HepG2 (cell line): ENCODE results near the gene ROS1. TPM values are rescaled to one million over a fixed set of nuclear protein-coding genes. Genes with fewer than 3 reads are reported as not detected.

Experiments used
- ATAC-seq: fragments of 200-7000 bp; cut with Tn5 transposase; 3 replicates; pipeline ENCODE4 v1.9.1; 2020; ENCODE audit warnings: mild to moderate bottlenecking, moderate library complexity
- BruUV-seq: library from RNA; stranded (reverse); fragments of 400-500 nt; replicated peaks from 2 replicates; lab custom pipeline; 2021; lab: Mats Ljungman, UMichigan
- CTCF ChIA-PET: fragments of 300-600 bp; formaldehyde crosslinking; extraction: SDS; loops from one replicate; lab custom pipeline; 2021; ENCODE audit warnings: low total read pairs, inconsistent platforms, low intra/inter-chr PET ratio; lab: Yijun Ruan, JAX
- POLR2A ChIA-PET: fragments of 350-600 bp; sonication (Branson Sonifier 250); formaldehyde crosslinking; loops from one replicate; lab custom pipeline; 2020; ENCODE audit warnings: antibody characterized with exemption, inconsistent platforms; lab: Yijun Ruan, JAX
- DNase-seq: peaks from one replicate; pipeline ENCODE4 v3.0.0-alpha.2; 2015; ENCODE audit warnings: low spot score
- FAIRE-seq: peaks from 3 replicates; lab custom pipeline; 2011; peaks lifted over from hg19 to GRCh38; lab: Jason Lieb, UNC
- H2AFZ ChIP-seq: one replicate; pipeline ENCODE4 v1.6.1; 2011; ENCODE audit warnings: low read length, inconsistent platforms
- H3K27ac ChIP-seq: fragments of 300-600 bp; 3 replicates; pipeline ENCODE4 v1.8.0; 2011; ENCODE audit warnings: mixed run types, mild to moderate bottlenecking, mixed read lengths, low read length, inconsistent platforms; ENCODE audit not compliant: insufficient read depth; ENCODE audit errors: extremely low read length
- H3K27me3 ChIP-seq, 2 experiments: fragments of 200-600 bp in 1 of 2; 2 replicates in 1 of 2; 3 replicates in 1 of 2; pipeline versions ENCODE4 v1.6.0 to v1.8.0; 2011; ENCODE audit warnings: low read length in 2 of 2, mild to moderate bottlenecking in 2 of 2, moderate library complexity in 2 of 2, inconsistent platforms in 1 of 2; ENCODE audit not compliant: insufficient read depth in 2 of 2, control insufficient read depth in 1 of 2
- H3K36me3 ChIP-seq, 2 experiments: fragments of 200-600 bp in 1 of 2; replicated peaks in 1 of 2; 2 replicates in 1 of 2; 3 replicates in 1 of 2; pipeline versions ENCODE4 v1.5.1 to v1.8.0; 2011; ENCODE audit warnings: low read length in 2 of 2, inconsistent platforms in 1 of 2; ENCODE audit not compliant: insufficient read depth in 2 of 2, control insufficient read depth in 1 of 2
- H3K4me1 ChIP-seq: 2 replicates; pipeline ENCODE4 v1.5.1; 2012; ENCODE audit warnings: low read length, inconsistent platforms; ENCODE audit not compliant: insufficient read depth
- H3K4me2 ChIP-seq: 2 replicates; pipeline ENCODE4 v1.6.0; 2011; ENCODE audit warnings: low read depth, low read length, inconsistent platforms
- H3K4me3 ChIP-seq, 3 experiments: fragments of 200-600 bp in 1 of 3; sonication (generic), shearing (Covaris generic) in 1 of 3; replicated peaks in 1 of 3; 2 replicates each; pipeline ENCODE4 v1.5.1; 2011 to 2016; ENCODE audit warnings: low read length in 3 of 3, inconsistent platforms in 2 of 3, low read depth in 2 of 3, mild to moderate bottlenecking in 2 of 3, control low read depth in 1 of 3, mixed read lengths in 1 of 3; ENCODE audit not compliant: insufficient read depth in 1 of 3
- H3K79me2 ChIP-seq: one replicate; pipeline ENCODE4 v1.6.1; 2011; ENCODE audit warnings: low read length, inconsistent platforms; ENCODE audit not compliant: insufficient read depth
- H3K9ac ChIP-seq: 2 replicates; pipeline ENCODE4 v1.6.0; 2011; ENCODE audit warnings: mild to moderate bottlenecking, low read depth, low read length, inconsistent platforms; ENCODE audit not compliant: insufficient read depth
- H3K9me3 ChIP-seq: 2 replicates; pipeline ENCODE4 v1.5.1; 2012; ENCODE audit warnings: mild to moderate bottlenecking, low read length
- H4K20me1 ChIP-seq: 2 replicates; pipeline ENCODE4 v1.6.0; 2011; ENCODE audit warnings: inconsistent platforms, mild to moderate bottlenecking, low read length, moderate library complexity; ENCODE audit not compliant: insufficient read depth
- ASH2L ChIP-seq: fragments of 300-600, 200-600 bp; sonication (generic); IDR thresholded peaks from 2 replicates; pipeline ENCODE4 v1.7.0; 2017; ENCODE audit warnings: low read depth, mild to moderate bottlenecking, moderate library complexity, mixed read lengths, low read length; ENCODE audit not compliant: insufficient read length
- CEBPB ChIP-seq: IDR thresholded peaks from 2 replicates; pipeline ENCODE4 v1.6.1; 2011; ENCODE audit warnings: low read depth, low read length, improper control_type of control experiment, borderline replicate concordance
- GATAD2A ChIP-seq: IDR thresholded peaks from 2 replicates; pipeline ENCODE4 v1.6.1; 2016
- MAFK ChIP-seq, 2 experiments: IDR thresholded peaks in 1 of 2; conservative IDR thresholded peaks in 1 of 2; 2 replicates each; pipeline ENCODE4 v1.6.1; 2011; ENCODE audit warnings: improper control_type of control experiment in 2 of 2, low read length in 2 of 2
- RFX1 ChIP-seq: fragments of 450-650 bp; IDR thresholded peaks from 2 replicates; pipeline ENCODE4 v1.6.1; 2017
- TAF1 ChIP-seq: sonication (generic); formaldehyde crosslinking; IDR thresholded peaks from 2 replicates; pipeline ENCODE4 v1.4.0; 2020; ENCODE audit warnings: missing genetic modification reagents
- TCF7L2 ChIP-seq: IDR thresholded peaks from 2 replicates; pipeline ENCODE4 v1.6.1; 2011; ENCODE audit warnings: mild to moderate bottlenecking, low read depth, low read length, moderate library complexity
- TEAD2 ChIP-seq: sonication (generic); formaldehyde crosslinking; IDR thresholded peaks from 2 replicates; pipeline ENCODE4 v1.9.0; 2021; ENCODE audit warnings: missing genetic modification reagents
- TRIM24 ChIP-seq: sonication (generic); formaldehyde crosslinking; IDR thresholded peaks from 2 replicates; pipeline ENCODE4 v1.8.0; 2022; ENCODE audit warnings: mild to moderate bottlenecking, missing genetic modification reagents
- UBTF ChIP-seq: sonication (generic); formaldehyde crosslinking; IDR thresholded peaks from 2 replicates; pipeline ENCODE4 v1.4.0; 2020; ENCODE audit warnings: mild to moderate bottlenecking, missing genetic modification reagents
- ZBTB3 ChIP-seq: sonication (generic); formaldehyde crosslinking; IDR thresholded peaks from 2 replicates; pipeline ENCODE4 v1.4.0; 2020; ENCODE audit warnings: low read depth, mild to moderate bottlenecking, moderate library complexity, missing genetic modification reagents, borderline replicate concordance
- ZNF234 ChIP-seq: sonication (generic); formaldehyde crosslinking; conservative IDR thresholded peaks from 2 replicates; pipeline ENCODE4 v1.5.1; 2020; ENCODE audit warnings: mild to moderate bottlenecking, missing genetic modification reagents
- ZNF720 ChIP-seq: sonication (generic); formaldehyde crosslinking; IDR thresholded peaks from 2 replicates; pipeline ENCODE4 v1.4.0; 2020; ENCODE audit warnings: missing genetic modification reagents
- ZNF766 ChIP-seq: sonication (generic); formaldehyde crosslinking; IDR thresholded peaks from 2 replicates; pipeline ENCODE4 v1.5.0; 2020; ENCODE audit warnings: missing genetic modification reagents, borderline replicate concordance
- whole genome bisulfite sequencing: methylation state at CpG from one replicate; pipeline ENCODE4 v1.1.6; 2017; ENCODE audit warnings: low lambda C conversion rate; 5-methylcytosine and 5-hydroxymethylcytosine counted together
- in situ Hi-C: cut with HindIII; loops from 2 replicates; pipeline ENCODE4 v1.10.0; 2017; ENCODE audit warnings: low pct_unique_long_range_greater_than_20kb; ENCODE audit not compliant: extremely low pct_ligation_motif_present
- intact Hi-C: fragments of 100-400 bp; cut with micrococcal nuclease; formaldehyde crosslinking; loops from one replicate; pipeline ENCODE4 v1.10.0; 2022; ENCODE audit not compliant: unreplicated experiment
- polyA plus RNA-seq, 8 experiments: library from polyadenylated mRNA; depleted of rRNA in 3 of 8; stranded (reverse) in 7 of 8; unstranded in 1 of 8; fragments of >200 nt; fragmentation: Illumina TruSeq in 4 of 8; extraction: Trizol in 4 of 8; gene quantifications; 2 replicates each; pipeline versions ENCODE4 v1.2.1 to v1.2.3, GENCODE V29; 2011 to 2016; ENCODE audit warnings: low read depth in 4 of 8, missing spikeins in 1 of 8, mixed read lengths in 1 of 8; ENCODE audit not compliant: insufficient read depth in 1 of 8
- total RNA-seq, 5 experiments: library from RNA; depleted of rRNA; stranded (reverse); fragments of >200 nt; fragmentation: Illumina TruSeq; extraction: Trizol; gene quantifications; 2 replicates each; pipeline ENCODE4 v1.2.3, GENCODE V29; 2016; ENCODE audit warnings: low read depth in 1 of 5
- TF ChIP-seq, protein P1 (sequence below): sonication (generic); formaldehyde crosslinking; IDR thresholded peaks from 2 replicates; pipeline ENCODE4 v1.9.0; 2022; ENCODE audit warnings: low read depth, missing genetic modification reagents
- TF ChIP-seq, protein P2 (sequence below): sonication (generic); formaldehyde crosslinking; IDR thresholded peaks from 2 replicates; pipeline ENCODE4 v1.8.0; 2023; ENCODE audit warnings: mild to moderate bottlenecking, missing genetic modification reagents

The ROS1 gene
- total and polyA plus RNA-seq, 2 of the 13 experiments (the other 11 are each of a cell fraction or from before 2014, with no cell fraction given) = not detected

DNA sequence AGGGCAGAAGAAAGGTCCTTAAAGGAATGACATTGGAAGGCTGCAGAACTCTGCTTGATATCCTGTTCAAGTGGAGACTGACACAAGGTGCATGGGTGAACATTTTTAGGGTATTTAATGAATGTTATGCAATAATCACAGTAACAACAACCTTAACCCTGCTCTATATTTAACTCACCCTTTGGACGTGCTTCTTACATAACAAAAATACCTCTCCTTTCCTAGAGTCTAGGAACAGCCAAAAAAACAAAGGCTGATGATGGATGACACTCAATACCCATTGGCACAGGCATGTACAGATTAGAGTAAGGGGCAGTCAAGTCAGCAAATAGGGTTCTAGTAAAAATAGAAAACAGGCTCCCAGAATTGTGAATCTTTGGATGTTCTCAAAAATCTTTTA is 30.6 kb downstream of the ROS1 start:
- H3K79me2 ChIP-seq = no peaks in the 10 kb centered on the region
- peaks cover 19% of the 10 kb centered on the region for H3K4me1 ChIP-seq
- no peak for DNase-seq
- no peaks in the 10 kb centered on the region for H3K9me3 ChIP-seq
- no peak for ATAC-seq
- ChIA-PET CTCF (no interaction called here), POLR2A (no interaction called here)
- H3K27ac ChIP-seq = no peak overlapping the region
- no peak overlapping the region for H3K4me2 ChIP-seq
- no peaks in the 10 kb centered on the region for H3K36me3 ChIP-seq
- H3K4me3 ChIP-seq = no peak overlapping the region
- no peak overlapping the region for H2AFZ ChIP-seq
- TF ChIP-seq CEBPB (peak; percentile 16; the same call in 1 of the 2 replicates), ASH2L (no peak)
- no TSS peak for BruUV-seq
- intact Hi-C loops (no loop called here), in situ Hi-C loops (no loop called here)
- H4K20me1 ChIP-seq = no peaks in the 10 kb centered on the region
- 6% methylated on average over 1 of the region's 1 CpG for WGBS
- H3K9ac ChIP-seq = no peak overlapping the region
- no peaks in the 10 kb centered on the region for H3K27me3 ChIP-seq
- FAIRE-seq = no peak

DNA sequence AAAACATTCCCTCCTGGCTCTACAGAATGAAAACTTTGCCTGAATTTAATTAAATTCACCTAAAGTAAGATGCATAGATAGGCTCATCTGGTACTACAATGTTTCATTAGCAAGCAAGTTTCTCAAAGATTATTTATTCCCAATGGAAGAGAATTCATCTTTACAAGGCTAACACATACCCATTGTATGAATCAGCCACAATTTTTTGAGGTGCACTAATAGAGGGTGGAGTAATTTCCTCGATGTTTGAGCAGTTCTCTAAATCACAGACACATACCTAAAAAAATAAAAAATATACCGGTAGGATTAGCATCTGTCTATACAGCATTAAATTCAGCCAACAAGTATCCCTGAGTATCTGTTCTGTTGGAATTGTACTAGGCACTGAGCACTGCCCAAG is 32.7 kb downstream of the ROS1 start:
- intact Hi-C loops = no loop called here
- Histone ChIP-seq H3K27me3 (no peaks in the 10 kb centered on the region), H3K4me1 (peaks cover 40% of the 10 kb centered on the region), H3K9me3 (no peaks in the 10 kb centered on the region), H3K27ac (no peak overlapping the region), H3K4me3 (no peak overlapping the region), H2AFZ (no peak overlapping the region), H4K20me1 (no peaks in the 10 kb centered on the region), H3K4me2 (no peak overlapping the region), H3K36me3 (no peaks in the 10 kb centered on the region), H3K9ac (no peak overlapping the region), H3K79me2 (no peaks in the 10 kb centered on the region)
- FAIRE-seq (no peak), DNase-seq (no peak), ATAC-seq (no peak)
- WGBS = 30% methylated on average over 2 of the region's 2 CpGs
- BruUV-seq = no TSS peak
- POLR2A ChIA-PET = no interaction called here
- CTCF ChIA-PET = no interaction called here
- in situ Hi-C loops = no loop called here
- TF ChIP-seq TCF7L2 (no peak), TEAD2 (no peak), ZBTB3 (CRISPR knock-in tag) (no peak), RFX1 (no peak), MAFK (conservative IDR thresholded peaks at IDR 0.05 in 1 of 2, IDR thresholded peaks at IDR 0.05 in 1 of 2; ENCODE audit: low read length in 2 of 2) (no peak), TRIM24 (CRISPR knock-in tag) (no peak), ZNF766 (CRISPR knock-in tag) (no peak), GATAD2A (CRISPR knock-in tag) (no peak), ZNF720 (CRISPR knock-in tag) (no peak), TAF1 (CRISPR knock-in tag) (no peak), UBTF (CRISPR knock-in tag) (no peak), ZNF234 (no peak)
- TF ChIP-seq, protein P1, sequence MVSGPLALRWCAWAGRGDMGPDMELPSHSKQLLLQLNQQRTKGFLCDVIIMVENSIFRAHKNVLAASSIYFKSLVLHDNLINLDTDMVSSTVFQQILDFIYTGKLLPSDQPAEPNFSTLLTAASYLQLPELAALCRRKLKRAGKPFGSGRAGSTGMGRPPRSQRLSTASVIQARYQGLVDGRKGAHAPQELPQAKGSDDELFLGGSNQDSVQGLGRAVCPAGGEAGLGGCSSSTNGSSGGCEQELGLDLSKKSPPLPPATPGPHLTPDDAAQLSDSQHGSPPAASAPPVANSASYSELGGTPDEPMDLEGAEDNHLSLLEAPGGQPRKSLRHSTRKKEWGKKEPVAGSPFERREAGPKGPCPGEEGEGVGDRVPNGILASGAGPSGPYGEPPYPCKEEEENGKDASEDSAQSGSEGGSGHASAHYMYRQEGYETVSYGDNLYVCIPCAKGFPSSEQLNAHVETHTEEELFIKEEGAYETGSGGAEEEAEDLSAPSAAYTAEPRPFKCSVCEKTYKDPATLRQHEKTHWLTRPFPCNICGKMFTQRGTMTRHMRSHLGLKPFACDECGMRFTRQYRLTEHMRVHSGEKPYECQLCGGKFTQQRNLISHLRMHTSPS = no peak
- TF ChIP-seq, protein P2, sequence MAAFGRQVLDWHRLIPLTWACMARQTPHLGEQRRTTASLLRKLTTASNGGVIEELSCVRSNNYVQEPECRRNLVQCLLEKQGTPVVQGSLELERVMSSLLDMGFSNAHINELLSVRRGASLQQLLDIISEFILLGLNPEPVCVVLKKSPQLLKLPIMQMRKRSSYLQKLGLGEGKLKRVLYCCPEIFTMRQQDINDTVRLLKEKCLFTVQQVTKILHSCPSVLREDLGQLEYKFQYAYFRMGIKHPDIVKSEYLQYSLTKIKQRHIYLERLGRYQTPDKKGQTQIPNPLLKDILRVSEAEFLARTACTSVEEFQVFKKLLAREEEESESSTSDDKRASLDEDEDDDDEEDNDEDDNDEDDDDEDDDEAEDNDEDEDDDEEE = no peak
